HEK293 (cell line): ENCODE measurements around the gene DLG2.

Source experiments
- CTCF ChIP-seq: fragments of 450-650 bp; formaldehyde crosslinking; IDR thresholded peaks from 2 replicates; pipeline ENCODE4 v1.5.1; 2016; ENCODE audit warnings: missing biosample characterization, missing genetic modification characterization
- ELK4 ChIP-seq: IDR thresholded peaks from 2 replicates; pipeline ENCODE4 v1.6.1; 2011; ENCODE audit warnings: mild to moderate bottlenecking, low read depth, low read length, borderline replicate concordance
- KLF10 ChIP-seq: fragments of 450-650 bp; IDR thresholded peaks from 2 replicates; pipeline ENCODE4 v1.5.1; 2018; ENCODE audit warnings: missing biosample characterization, mild to moderate bottlenecking, missing genetic modification characterization
- SP2 ChIP-seq: fragments of 450-650 bp; formaldehyde crosslinking; IDR thresholded peaks from 2 replicates; pipeline ENCODE4 v1.5.1; 2016; ENCODE audit warnings: missing biosample characterization, missing genetic modification characterization
- ZFP37 ChIP-seq: fragments of 450-650 bp; formaldehyde crosslinking; IDR thresholded peaks from 2 replicates; pipeline ENCODE4 v1.5.1; 2016; ENCODE audit warnings: missing biosample characterization, missing genetic modification characterization
- ZNF24 ChIP-seq: fragments of 450-650 bp; formaldehyde crosslinking; IDR thresholded peaks from 2 replicates; pipeline ENCODE4 v1.5.1; 2016; ENCODE audit warnings: missing biosample characterization, missing genetic modification characterization
- ZNF280D ChIP-seq: fragments of 450-650 bp; formaldehyde crosslinking; IDR thresholded peaks from 2 replicates; pipeline ENCODE4 v1.5.1; 2016; ENCODE audit warnings: missing biosample characterization, missing genetic modification characterization
- ZNF335 ChIP-seq: fragments of 450-650 bp; formaldehyde crosslinking; conservative IDR thresholded peaks from 2 replicates; pipeline ENCODE4 v1.5.1; 2016; ENCODE audit warnings: missing biosample characterization, missing genetic modification characterization
- ZNF391 ChIP-seq: fragments of 450-650 bp; formaldehyde crosslinking; IDR thresholded peaks from 2 replicates; pipeline ENCODE4 v1.5.1; 2016; ENCODE audit warnings: low read depth, missing biosample characterization, missing genetic modification characterization, borderline replicate concordance
- ZNF423 ChIP-seq: fragments of 450-650 bp; formaldehyde crosslinking; IDR thresholded peaks from 2 replicates; pipeline ENCODE4 v1.5.1; 2016; ENCODE audit warnings: missing biosample characterization, missing genetic modification characterization
- ZNF510 ChIP-seq: fragments of 450-650 bp; formaldehyde crosslinking; IDR thresholded peaks from 2 replicates; pipeline ENCODE4 v1.5.1; 2018; ENCODE audit warnings: mild to moderate bottlenecking, missing genetic modification characterization, missing biosample characterization; ENCODE audit not compliant: insufficient replicate concordance
- ZNF548 ChIP-seq: fragments of 450-650 bp; formaldehyde crosslinking; IDR thresholded peaks from 2 replicates; pipeline ENCODE4 v1.5.1; 2016; ENCODE audit warnings: missing biosample characterization, missing genetic modification characterization
- ZNF747 ChIP-seq: fragments of 450-650 bp; formaldehyde crosslinking; IDR thresholded peaks from 2 replicates; pipeline ENCODE4 v1.5.1; 2016; ENCODE audit warnings: missing biosample characterization, missing genetic modification characterization
- TF ChIP-seq, protein P1 (sequence below): fragments of 450-650 bp; formaldehyde crosslinking; IDR thresholded peaks from 2 replicates; pipeline ENCODE4 v1.5.1; 2016; ENCODE audit warnings: missing biosample characterization, missing genetic modification characterization, low read depth

DNA sequence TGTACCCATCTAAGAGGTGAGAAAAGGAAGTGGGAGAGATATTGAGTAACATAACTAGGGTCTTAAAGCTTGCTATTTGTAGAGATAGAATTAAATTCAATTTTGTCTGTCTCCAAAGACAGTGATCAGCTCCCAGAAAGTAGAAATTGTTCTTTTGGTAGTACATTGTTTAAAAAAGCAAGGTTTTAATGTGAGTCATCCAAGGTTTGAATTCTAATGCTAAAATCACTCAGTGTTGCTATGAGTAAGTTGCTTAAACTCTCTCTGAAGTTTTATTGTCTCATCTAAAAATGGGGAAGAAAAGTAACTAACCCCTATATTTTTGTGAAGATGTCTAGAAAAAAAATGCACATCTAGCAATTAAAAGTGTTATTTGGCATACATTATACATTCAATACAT, 1336.5 kb downstream of the DLG2 start:
- TF ChIP-seq, protein P1, sequence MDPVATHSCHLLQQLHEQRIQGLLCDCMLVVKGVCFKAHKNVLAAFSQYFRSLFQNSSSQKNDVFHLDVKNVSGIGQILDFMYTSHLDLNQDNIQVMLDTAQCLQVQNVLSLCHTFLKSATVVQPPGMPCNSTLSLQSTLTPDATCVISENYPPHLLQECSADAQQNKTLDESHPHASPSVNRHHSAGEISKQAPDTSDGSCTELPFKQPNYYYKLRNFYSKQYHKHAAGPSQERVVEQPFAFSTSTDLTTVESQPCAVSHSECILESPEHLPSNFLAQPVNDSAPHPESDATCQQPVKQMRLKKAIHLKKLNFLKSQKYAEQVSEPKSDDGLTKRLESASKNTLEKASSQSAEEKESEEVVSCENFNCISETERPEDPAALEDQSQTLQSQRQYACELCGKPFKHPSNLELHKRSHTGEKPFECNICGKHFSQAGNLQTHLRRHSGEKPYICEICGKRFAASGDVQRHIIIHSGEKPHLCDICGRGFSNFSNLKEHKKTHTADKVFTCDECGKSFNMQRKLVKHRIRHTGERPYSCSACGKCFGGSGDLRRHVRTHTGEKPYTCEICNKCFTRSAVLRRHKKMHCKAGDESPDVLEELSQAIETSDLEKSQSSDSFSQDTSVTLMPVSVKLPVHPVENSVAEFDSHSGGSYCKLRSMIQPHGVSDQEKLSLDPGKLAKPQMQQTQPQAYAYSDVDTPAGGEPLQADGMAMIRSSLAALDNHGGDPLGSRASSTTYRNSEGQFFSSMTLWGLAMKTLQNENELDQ: no peak
- TF ChIP-seq ZNF548 (tag by site-specific recombination) (no peak), ELK4 (no peak), SP2 (no peak), ZNF335 (tag by site-specific recombination) (no peak), CTCF (no peak), ZNF510 (tag by site-specific recombination) (no peak), ZNF391 (tag by site-specific recombination) (no peak), ZNF747 (tag by site-specific recombination) (no peak), ZNF24 (tag by site-specific recombination) (no peak), ZNF280D (no peak), ZNF423 (tag by site-specific recombination) (no peak), ZFP37 (tag by site-specific recombination) (no peak), KLF10 (tag by site-specific recombination) (no peak)
